ENCODE results near the gene GPR107.

GRCh38 chr9:130158001-130158400 is 104.3 kb downstream of the GPR107 start:
- TF ChIP-seq POLR2A (IDR thresholded peaks at IDR 0.05), result no peak
- TF ChIP-seq, protein P1, sequence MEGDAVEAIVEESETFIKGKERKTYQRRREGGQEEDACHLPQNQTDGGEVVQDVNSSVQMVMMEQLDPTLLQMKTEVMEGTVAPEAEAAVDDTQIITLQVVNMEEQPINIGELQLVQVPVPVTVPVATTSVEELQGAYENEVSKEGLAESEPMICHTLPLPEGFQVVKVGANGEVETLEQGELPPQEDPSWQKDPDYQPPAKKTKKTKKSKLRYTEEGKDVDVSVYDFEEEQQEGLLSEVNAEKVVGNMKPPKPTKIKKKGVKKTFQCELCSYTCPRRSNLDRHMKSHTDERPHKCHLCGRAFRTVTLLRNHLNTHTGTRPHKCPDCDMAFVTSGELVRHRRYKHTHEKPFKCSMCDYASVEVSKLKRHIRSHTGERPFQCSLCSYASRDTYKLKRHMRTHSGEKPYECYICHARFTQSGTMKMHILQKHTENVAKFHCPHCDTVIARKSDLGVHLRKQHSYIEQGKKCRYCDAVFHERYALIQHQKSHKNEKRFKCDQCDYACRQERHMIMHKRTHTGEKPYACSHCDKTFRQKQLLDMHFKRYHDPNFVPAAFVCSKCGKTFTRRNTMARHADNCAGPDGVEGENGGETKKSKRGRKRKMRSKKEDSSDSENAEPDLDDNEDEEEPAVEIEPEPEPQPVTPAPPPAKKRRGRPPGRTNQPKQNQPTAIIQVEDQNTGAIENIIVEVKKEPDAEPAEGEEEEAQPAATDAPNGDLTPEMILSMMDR (IDR thresholded peaks at IDR 0.05), result no peak
